Esophagus muscularis mucosa (tissue), 4 donors: Measurements from ENCODE around the gene QDPR. TPM values are rescaled to one million over a fixed set of nuclear protein-coding genes. Genes with fewer than 3 reads are reported as not detected.

ENCODE experiments used
- DNase-seq: peaks from one replicate; pipeline ENCODE4 v3.0.0-alpha.2; 2017; ENCODE audit errors: extremely low spot score
- H3K27ac ChIP-seq, 4 donors: fragments of 200-600 bp; sonication (generic); replicated peaks in 1 of 4; 1 replicate in 3 of 4; 2 replicates in 1 of 4; pipeline ENCODE4 v1.5.1; 2016 to 2019; ENCODE audit warnings: mild to moderate bottlenecking in 1 of 4
- H3K27me3 ChIP-seq, 4 donors: fragments of 200-600 bp; sonication (generic); one replicate each; pipeline versions ENCODE4 v1.5.1 to v1.6.0; 2016 to 2019
- H3K36me3 ChIP-seq, 4 donors: fragments of 200-600 bp; sonication (generic); one replicate each; pipeline ENCODE4 v1.5.1; 2016 to 2019
- H3K4me1 ChIP-seq, 4 donors: fragments of 200-600 bp; sonication (generic); one replicate each; pipeline ENCODE4 v1.5.1; 2016 to 2019
- H3K4me3 ChIP-seq, 4 donors: fragments of 200-600 bp; sonication (generic); 1 replicate in 2 of 4; 2 replicates in 2 of 4; pipeline ENCODE4 v1.5.1; 2016 to 2019; ENCODE audit warnings: mild to moderate bottlenecking in 4 of 4, moderate library complexity in 1 of 4
- H3K9me3 ChIP-seq, 4 donors: fragments of 200-600 bp; sonication (generic); 1 replicate in 3 of 4; 2 replicates in 1 of 4; pipeline ENCODE4 v1.5.1; 2016 to 2019
- EP300 ChIP-seq: sonication (generic); formaldehyde crosslinking; IDR thresholded peaks from one replicate; pipeline ENCODE4 v1.6.1; 2017; ENCODE audit warnings: antibody characterized with exemption
- POLR2A ChIP-seq: fragments of 450-650 bp; IDR thresholded peaks from one replicate; pipeline ENCODE4 v1.6.1; 2017; ENCODE audit warnings: antibody characterized with exemption, moderate library complexity, mild to moderate bottlenecking, low read depth
- POLR2AphosphoS5 ChIP-seq, 2 donors: sonication (generic); formaldehyde crosslinking; IDR thresholded peaks; one replicate each; pipeline ENCODE4 v1.6.1; 2017; ENCODE audit warnings: antibody characterized with exemption in 2 of 2
- WGBS: methylation state at CpG from one replicate; pipeline ENCODE4 v1.1.5; 2018; 5-methylcytosine and 5-hydroxymethylcytosine counted together
- intact Hi-C: fragments of 100-400 bp; cut with DNase I; formaldehyde crosslinking; loops from one replicate; pipeline ENCODE4 v1.15.1; 2023
- total RNA-seq, 4 donors: library from RNA; depleted of rRNA; stranded (reverse); fragments of >200 nt; gene quantifications; one replicate each; pipeline versions ENCODE4 v1.1.0 to v1.2.1, GENCODE V29; 2016
- TF ChIP-seq, protein P1 (sequence below), 3 experiments: fragments of 200-600 bp in 2 of 3; fragments of 450-650 bp in 1 of 3; sonication (generic) in 2 of 3; IDR thresholded peaks; one replicate each; pipeline ENCODE4 v1.5.1; 2017 to 2019; ENCODE audit warnings: antibody characterized with exemption in 3 of 3, mild to moderate bottlenecking in 2 of 3, moderate library complexity in 1 of 3

Gene QDPR
- total RNA-seq, 4 donors from 2014 or later, result 6.4 to 12.7 (median 9.7) TPM

DNA sequence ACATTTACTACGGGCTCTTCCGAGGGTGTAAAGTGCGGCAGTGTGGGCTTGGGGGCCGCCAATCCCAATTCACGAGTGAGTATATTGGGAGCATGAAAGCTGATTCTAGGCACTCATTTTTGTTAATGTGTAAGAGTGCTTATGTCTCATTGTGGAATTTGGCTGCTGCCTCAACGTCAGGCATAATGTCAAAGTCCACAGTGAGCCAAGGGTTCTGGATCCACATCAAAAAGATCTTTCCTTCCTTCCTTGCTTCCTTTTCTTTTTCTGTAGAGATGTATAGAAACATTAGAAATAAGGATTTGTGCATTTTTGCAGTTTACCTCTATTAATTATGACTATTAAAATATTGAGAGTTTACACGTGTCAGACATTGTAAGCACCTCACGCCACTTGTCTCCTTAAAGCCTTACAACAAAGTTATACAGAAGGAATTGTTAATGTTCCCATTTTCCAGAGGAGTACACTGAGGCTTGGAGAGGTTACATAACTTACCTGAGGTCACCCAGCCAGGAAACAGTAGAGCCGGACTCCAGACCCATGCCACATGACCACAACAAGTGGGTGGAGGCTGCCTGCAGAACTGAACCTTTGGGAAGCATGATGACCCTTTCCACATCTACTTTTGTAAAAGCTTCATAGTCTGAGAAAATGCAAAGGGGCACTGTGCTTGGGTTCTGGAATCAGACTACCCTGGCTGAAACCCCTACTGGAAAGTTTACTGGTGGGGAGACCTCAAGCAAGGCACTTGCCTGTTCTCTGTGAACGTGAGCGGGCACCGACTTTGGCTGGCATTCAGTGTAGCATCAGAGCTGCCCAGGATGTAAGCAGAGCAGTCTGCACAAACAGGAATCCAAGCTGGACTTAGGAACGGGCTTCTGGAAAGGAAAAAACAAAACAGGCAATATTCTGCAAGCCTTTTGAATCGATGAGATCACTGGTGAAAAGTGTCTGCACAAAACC lies 3.8 kb upstream of the QDPR start:
- no peaks in the 10 kb centered on the region for H3K9me3 ChIP-seq

GRCh38 chr4:17514865-17515264 lies 3.0 kb upstream of the QDPR start, which contains the start of gene CLRN2:
TSS of gene CLRN2 (plus strand) at chr4:17515165. CDS start at chr4:17515267, 102 bp downstream.
- H3K27ac ChIP-seq, result no peak within 1 kb of the TSS
- H3K4me1 ChIP-seq, result peaks cover 16 to 25% (median 23%) of the 10 kb centered on the region in 4 donors
- no peak for TF ChIP-seq POLR2AphosphoS5 (IDR thresholded peaks at IDR 0.05)
- TF ChIP-seq, protein P1, sequence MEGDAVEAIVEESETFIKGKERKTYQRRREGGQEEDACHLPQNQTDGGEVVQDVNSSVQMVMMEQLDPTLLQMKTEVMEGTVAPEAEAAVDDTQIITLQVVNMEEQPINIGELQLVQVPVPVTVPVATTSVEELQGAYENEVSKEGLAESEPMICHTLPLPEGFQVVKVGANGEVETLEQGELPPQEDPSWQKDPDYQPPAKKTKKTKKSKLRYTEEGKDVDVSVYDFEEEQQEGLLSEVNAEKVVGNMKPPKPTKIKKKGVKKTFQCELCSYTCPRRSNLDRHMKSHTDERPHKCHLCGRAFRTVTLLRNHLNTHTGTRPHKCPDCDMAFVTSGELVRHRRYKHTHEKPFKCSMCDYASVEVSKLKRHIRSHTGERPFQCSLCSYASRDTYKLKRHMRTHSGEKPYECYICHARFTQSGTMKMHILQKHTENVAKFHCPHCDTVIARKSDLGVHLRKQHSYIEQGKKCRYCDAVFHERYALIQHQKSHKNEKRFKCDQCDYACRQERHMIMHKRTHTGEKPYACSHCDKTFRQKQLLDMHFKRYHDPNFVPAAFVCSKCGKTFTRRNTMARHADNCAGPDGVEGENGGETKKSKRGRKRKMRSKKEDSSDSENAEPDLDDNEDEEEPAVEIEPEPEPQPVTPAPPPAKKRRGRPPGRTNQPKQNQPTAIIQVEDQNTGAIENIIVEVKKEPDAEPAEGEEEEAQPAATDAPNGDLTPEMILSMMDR (IDR thresholded peaks at IDR 0.05), result no peak
- no peak for TF ChIP-seq EP300
- no peak for TF ChIP-seq POLR2A
- H3K27me3 ChIP-seq, result peaks cover 0 to 12% (median 0%) of the 10 kb centered on the region in 4 donors
- no peak for DNase-seq
- no peak within 1 kb of the TSS for H3K4me3 ChIP-seq
- intact Hi-C loops, result no loop called here
- WGBS, result 91% methylated on average over 9 of the region's 9 CpGs
- H3K9me3 ChIP-seq, result no peaks in the 10 kb centered on the region
- H3K36me3 ChIP-seq, result no peaks in the 10 kb centered on the region

More for the DNA sequence above, 3.8 kb upstream of the QDPR start:
- peaks cover 0 to 14% (median 0%) of the 10 kb centered on the region in 4 donors for H3K27me3 ChIP-seq
- no peak for DNase-seq
- no peak overlapping the region for H3K27ac ChIP-seq
- TF ChIP-seq, protein P1 (IDR thresholded peaks at IDR 0.05), result no peak
- TF ChIP-seq POLR2A (no peak), EP300 (no peak), POLR2AphosphoS5 (IDR thresholded peaks at IDR 0.05) (no peak)
- peaks cover 10 to 16% (median 15%) of the 10 kb centered on the region in 4 donors for H3K4me1 ChIP-seq
- intact Hi-C loops, result no loop called here
- WGBS, result 82% methylated on average over 13 of the region's 14 CpGs
- H3K4me3 ChIP-seq, result no peak overlapping the region
- no peaks in the 10 kb centered on the region for H3K36me3 ChIP-seq

DNA sequence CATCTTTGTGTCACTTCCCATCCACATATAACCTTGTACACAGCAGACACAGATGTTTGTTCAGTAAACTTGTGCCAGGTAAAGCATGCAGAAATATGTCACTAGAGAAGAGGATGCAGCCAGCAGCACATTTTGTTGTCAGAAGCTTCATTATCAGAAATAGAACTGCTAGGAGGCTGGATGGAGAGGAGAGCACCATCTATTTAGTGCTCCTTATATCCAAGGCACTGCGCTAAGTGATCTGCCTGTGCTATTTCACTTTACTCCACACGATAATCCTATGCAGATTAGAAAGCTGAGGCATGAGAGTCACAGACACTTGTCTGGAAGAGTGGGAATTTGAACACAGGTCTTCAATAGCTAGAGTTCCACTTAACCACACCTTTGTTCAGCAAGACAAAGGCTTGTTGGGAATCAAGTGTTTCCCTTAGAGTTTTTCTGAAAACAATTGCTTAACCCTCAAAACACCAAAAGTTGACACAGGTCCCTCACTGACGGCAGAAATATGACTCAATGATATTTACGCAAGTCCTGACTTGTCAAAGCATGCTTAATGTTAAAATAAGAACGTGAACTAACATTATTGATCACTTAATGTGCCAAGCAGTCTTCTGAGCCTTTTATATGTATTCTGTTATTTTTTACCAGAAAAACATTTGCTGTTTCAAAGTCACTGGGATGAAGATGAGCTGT lies 1.2 kb upstream of the QDPR start:
- Histone ChIP-seq H3K27ac (peak overlapping the region in 1 of 4 donors; percentile 84), H3K36me3 (peaks cover 0 to 14% (median 7%) of the 10 kb centered on the region in 4 donors), H3K9me3 (no peaks in the 10 kb centered on the region), H3K27me3 (peaks cover 0 to 6% (median 0%) of the 10 kb centered on the region in 4 donors), H3K4me3 (no peak overlapping the region), H3K4me1 (peaks cover 16 to 34% (median 26%) of the 10 kb centered on the region in 4 donors)
- 85% methylated on average over 5 of the region's 5 CpGs for WGBS
- TF ChIP-seq POLR2A (no peak), EP300 (no peak)
- TF ChIP-seq, protein P1 (IDR thresholded peaks at IDR 0.05), result no peak
- no peak for DNase-seq
- intact Hi-C loops, result loop anchor here (2.0 kb wide), 1 partner anchor 64 kb away; the partner anchor contains the start of gene LAP3

DNA sequence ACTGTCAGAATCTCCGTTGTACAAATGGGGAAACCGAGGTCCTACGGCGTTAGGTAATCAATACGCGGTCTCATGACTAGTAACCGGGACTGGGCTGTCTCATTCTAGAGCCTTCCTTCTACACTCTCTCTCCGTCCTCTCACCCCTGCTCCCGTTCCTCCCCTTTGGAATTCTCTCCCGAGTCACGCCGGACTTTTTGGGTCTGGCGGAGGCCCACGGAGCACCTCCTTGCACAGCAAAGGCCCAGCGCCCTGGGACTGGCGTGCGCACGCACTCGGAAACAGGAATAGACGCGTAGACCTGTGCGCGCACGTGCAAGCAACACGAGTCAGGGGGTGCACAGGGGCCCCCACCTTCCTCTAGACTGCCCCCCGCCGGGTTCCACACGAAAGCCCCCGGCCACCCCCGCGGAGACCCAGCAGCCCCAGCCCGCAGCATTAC lies 361 bp downstream of the QDPR start:
- intact Hi-C loops, result no loop called here
- Histone ChIP-seq H3K36me3 (peaks cover 0 to 30% (median 21%) of the 10 kb centered on the region in 4 donors), H3K4me1 (peaks cover 16 to 34% (median 26%) of the 10 kb centered on the region in 4 donors), H3K27ac (peak overlapping the region; percentile 75 to 86 (median 81)), H3K4me3 (peak overlapping the region; percentile 65 to 85 (median 80)), H3K9me3 (no peaks in the 10 kb centered on the region), H3K27me3 (peaks cover 0 to 5% (median 0%) of the 10 kb centered on the region in 4 donors)
- WGBS, result 5% methylated on average over 23 of the region's 32 CpGs
- peak; percentile 38 to 60 for TF ChIP-seq POLR2AphosphoS5 (IDR thresholded peaks at IDR 0.05)
- TF ChIP-seq, protein P1 (IDR thresholded peaks at IDR 0.05), result no peak
- no peak for DNase-seq
